Measurements from ENCODE around the gene WNT4. TPM values are rescaled to one million over a fixed set of nuclear protein-coding genes. Genes with fewer than 3 reads are reported as not detected.

The WNT4 gene
- total RNA-seq, 2 donors from 2014 or later, result 0.44 TPM; not detected in 1

DNA sequence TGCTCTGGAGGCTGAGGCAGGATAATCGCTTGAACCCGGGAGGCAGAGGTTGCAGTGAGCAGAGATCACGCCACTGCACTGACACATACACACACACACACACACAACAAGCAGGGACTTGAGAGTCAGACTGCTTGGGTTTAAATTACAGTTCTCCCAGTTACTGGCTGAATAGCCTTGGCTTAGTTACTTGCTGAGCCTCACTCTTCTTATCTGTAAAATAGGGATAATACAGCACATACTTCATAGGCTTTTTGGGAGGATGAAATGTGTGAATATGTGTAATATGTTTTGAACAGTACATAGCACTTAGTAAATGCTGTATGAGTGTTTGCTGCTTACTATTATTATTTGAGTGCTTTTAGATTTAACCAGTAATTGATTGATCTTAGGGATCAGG, 66.6 kb downstream of the WNT4 start:
- H3K27ac Mint-ChIP-seq, result peak overlapping the region; percentile 45

DNA sequence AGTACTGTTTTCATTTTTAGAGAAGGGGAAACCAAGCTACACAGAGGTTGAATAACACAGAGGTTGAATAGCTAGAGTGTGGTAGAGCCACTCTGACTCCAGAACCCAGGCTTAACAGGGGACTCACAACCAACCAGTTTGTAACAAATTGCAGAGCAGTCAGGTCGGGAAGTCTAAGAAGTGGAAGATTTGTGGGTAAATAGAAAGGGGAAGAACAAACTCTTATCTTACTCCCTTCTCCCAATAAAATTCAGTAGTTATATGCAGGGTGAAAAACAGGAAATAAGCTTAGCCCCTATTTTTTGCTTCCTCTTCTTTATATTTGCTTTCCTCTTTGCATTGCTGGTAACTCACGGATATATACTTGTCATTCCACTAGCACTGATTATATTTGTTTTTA, 67.2 kb downstream of the WNT4 start:
- DNase-seq, result no peak
- H3K27ac ChIP-seq (ENCODE audit: low read depth, low read length), result no peak overlapping the region
- H3K4me3 ChIP-seq (ENCODE audit: low read length), result no peak overlapping the region
- Mint-ChIP-seq H3K27me3 (ENCODE audit: insufficient read depth) (no peaks in the 10 kb centered on the region), H3K9me3 (no peaks in the 10 kb centered on the region), H3K4me1 (peaks cover 19% of the 10 kb centered on the region), H3K36me3 (ENCODE audit: low read depth) (peaks cover 38% of the 10 kb centered on the region), H3K4me3 (no peak overlapping the region), H3K27ac (peak overlapping the region; percentile 2)
- 80% methylated on average over 1 of the region's 2 CpGs; no CpG with 5 or more reads in 1 of the 2 experiments for WGBS, 2 experiments (ENCODE audit: insufficient coverage in 1 of 2, insufficient read length in 1 of 2)
- no peak for TF ChIP-seq CTCF (conservative IDR thresholded peaks at IDR 0.05)
- H3K4me1 ChIP-seq (ENCODE audit: control insufficient read depth, insufficient read depth, low read length), result peaks cover 5% of the 10 kb centered on the region
- H3K36me3 ChIP-seq (ENCODE audit: control insufficient read depth, insufficient read depth, low read length), result peaks cover 74% of the 10 kb centered on the region
- no peak overlapping the region for H3K9ac ChIP-seq (ENCODE audit: extremely low read depth, low read length, poor library complexity, severe bottlenecking)
- H3K27me3 ChIP-seq (ENCODE audit: control insufficient read depth, insufficient read depth, low read length, poor library complexity, severe bottlenecking), result no peaks in the 10 kb centered on the region
- no peaks in the 10 kb centered on the region for H3K9me3 ChIP-seq (ENCODE audit: control insufficient read depth, low read length)

More for the DNA sequence above, 66.6 kb downstream of the WNT4 start:
- Mint-ChIP-seq H3K27me3 (ENCODE audit: insufficient read depth) (no peaks in the 10 kb centered on the region), H3K4me1 (peaks cover 19% of the 10 kb centered on the region), H3K36me3 (ENCODE audit: low read depth) (peaks cover 43% of the 10 kb centered on the region), H3K9me3 (no peaks in the 10 kb centered on the region), H3K4me3 (no peak overlapping the region)
- DNase-seq, result no peak
- TF ChIP-seq CTCF (conservative IDR thresholded peaks at IDR 0.05), result no peak
- 96% methylated on average over 3 of the region's 3 CpGs; no CpG with 5 or more reads in 1 of the 2 experiments for WGBS, 2 experiments (ENCODE audit: insufficient coverage in 1 of 2, insufficient read length in 1 of 2)
- H3K36me3 ChIP-seq (ENCODE audit: control insufficient read depth, insufficient read depth, low read length), result peaks cover 76% of the 10 kb centered on the region
- H3K4me3 ChIP-seq (ENCODE audit: low read length), result no peak overlapping the region
- H3K4me1 ChIP-seq (ENCODE audit: control insufficient read depth, insufficient read depth, low read length), result peaks cover 5% of the 10 kb centered on the region
- no peaks in the 10 kb centered on the region for H3K27me3 ChIP-seq (ENCODE audit: control insufficient read depth, insufficient read depth, low read length, poor library complexity, severe bottlenecking)
- H3K9me3 ChIP-seq (ENCODE audit: control insufficient read depth, low read length), result no peaks in the 10 kb centered on the region
- no peak overlapping the region for H3K27ac ChIP-seq (ENCODE audit: low read depth, low read length)
- H3K9ac ChIP-seq (ENCODE audit: extremely low read depth, low read length, poor library complexity, severe bottlenecking), result no peak overlapping the region

DNA sequence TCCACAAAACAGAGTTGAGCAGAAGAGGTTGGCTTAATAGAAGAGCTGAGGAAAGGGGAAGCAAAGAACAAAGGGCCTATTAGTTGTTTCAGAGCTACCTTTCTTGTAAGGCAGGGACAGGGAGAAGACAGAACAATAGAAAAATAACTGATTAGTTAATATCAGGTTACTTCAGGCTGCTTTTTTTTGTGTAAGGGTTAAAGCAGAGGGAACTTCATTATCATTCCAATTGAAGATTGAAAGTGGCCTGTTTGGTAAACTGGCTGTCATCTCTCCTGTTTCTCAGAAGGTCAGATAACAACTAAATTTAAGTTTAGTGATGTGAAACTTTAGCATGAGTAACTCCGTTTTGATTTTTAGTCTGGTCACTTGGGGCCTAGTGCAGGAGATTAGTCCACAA, 68.1 kb downstream of the WNT4 start:
- no peaks in the 10 kb centered on the region for H3K27me3 Mint-ChIP-seq (ENCODE audit: insufficient read depth)
- H3K4me1 ChIP-seq (ENCODE audit: control insufficient read depth, insufficient read depth, low read length), result peaks cover 5% of the 10 kb centered on the region
- TF ChIP-seq CTCF (conservative IDR thresholded peaks at IDR 0.05), result no peak
- no peak overlapping the region for H3K4me3 Mint-ChIP-seq
- H3K27me3 ChIP-seq (ENCODE audit: control insufficient read depth, insufficient read depth, low read length, poor library complexity, severe bottlenecking), result no peaks in the 10 kb centered on the region
- H3K4me3 ChIP-seq (ENCODE audit: low read length), result no peak overlapping the region
- no peak overlapping the region for H3K9ac ChIP-seq (ENCODE audit: extremely low read depth, low read length, poor library complexity, severe bottlenecking)
- H3K36me3 Mint-ChIP-seq (ENCODE audit: low read depth), result peaks cover 40% of the 10 kb centered on the region
- DNase-seq, result no peak
- H3K27ac Mint-ChIP-seq, result peak overlapping the region; percentile 57
- no peak overlapping the region for H3K27ac ChIP-seq (ENCODE audit: low read depth, low read length)
- no peaks in the 10 kb centered on the region for H3K9me3 ChIP-seq (ENCODE audit: control insufficient read depth, low read length)
- peaks cover 1% of the 10 kb centered on the region for H3K9me3 Mint-ChIP-seq
- peaks cover 19% of the 10 kb centered on the region for H3K4me1 Mint-ChIP-seq
- WGBS, 2 experiments (ENCODE audit: insufficient coverage in 1 of 2, insufficient read length in 1 of 2), result 85% methylated on average over 1 of the region's 1 CpG; no CpG with 5 or more reads in 1 of the 2 experiments
- H3K36me3 ChIP-seq (ENCODE audit: control insufficient read depth, insufficient read depth, low read length), result peaks cover 71% of the 10 kb centered on the region
